Breast epithelium (tissue), 4 donors: ENCODE measurements around the gene GOLGA7B. TPM values are rescaled to one million over a fixed set of nuclear protein-coding genes. Genes with fewer than 3 reads are reported as not detected.

Experiments
- DNase-seq, 2 donors: peaks; one replicate each; pipeline ENCODE4 v3.0.0-alpha.2; 2019; ENCODE audit warnings: low spot score in 2 of 2
- H3K27ac ChIP-seq, 2 donors: fragments of 200-600 bp; sonication (generic) in 1 of 2; one replicate each; pipeline ENCODE4 v1.5.1; 2016 to 2019; ENCODE audit warnings: mild to moderate bottlenecking in 1 of 2
- H3K27me3 ChIP-seq, 2 donors: fragments of 200-600 bp; sonication (generic) in 1 of 2; one replicate each; pipeline versions ENCODE4 v1.5.1 to v1.6.0; 2017 to 2019; ENCODE audit warnings: control low read depth in 1 of 2, mild to moderate bottlenecking in 1 of 2
- H3K36me3 ChIP-seq: fragments of 200-600 bp; one replicate; pipeline ENCODE4 v1.5.1; 2019
- H3K4me1 ChIP-seq, 2 donors: fragments of 200-600 bp; sonication (generic); one replicate each; pipeline ENCODE4 v1.5.1; 2016 to 2019; ENCODE audit warnings: control low read depth in 1 of 2
- H3K4me3 ChIP-seq, 3 donors: fragments of 200-600 bp; sonication (generic); 1 replicate in 2 of 3; 2 replicates in 1 of 3; pipeline ENCODE4 v1.5.1; 2016 to 2019; ENCODE audit warnings: mild to moderate bottlenecking in 3 of 3, moderate library complexity in 2 of 3
- H3K9me3 ChIP-seq, 2 donors: fragments of 200-600 bp; sonication (generic) in 1 of 2; one replicate each; pipeline ENCODE4 v1.5.1; 2016 to 2019; ENCODE audit warnings: control low read depth in 1 of 2
- POLR2A ChIP-seq: fragments of 450-650 bp; IDR thresholded peaks from one replicate; pipeline ENCODE4 v1.6.1; 2016; ENCODE audit warnings: antibody characterized with exemption, mild to moderate bottlenecking, moderate library complexity
- POLR2AphosphoS5 ChIP-seq, 3 donors: sonication (generic); formaldehyde crosslinking; IDR thresholded peaks; one replicate each; pipeline ENCODE4 v1.6.1; 2017; ENCODE audit warnings: antibody characterized with exemption in 3 of 3
- intact Hi-C: fragments of 100-400 bp; cut with DNase I; formaldehyde crosslinking; loops from one replicate; pipeline ENCODE4 v1.15.1; 2023; ENCODE audit warnings: low total_unique reads
- total RNA-seq, 3 donors: library from RNA; depleted of rRNA; stranded (reverse); fragments of >200 nt; gene quantifications; one replicate each; pipeline ENCODE4 v1.1.0, GENCODE V29; 2016
- TF ChIP-seq, protein P1 (sequence below), 3 donors: fragments of 450-650 bp; IDR thresholded peaks; one replicate each; pipeline ENCODE4 v1.5.1; 2016 to 2017; ENCODE audit warnings: antibody characterized with exemption in 3 of 3, mild to moderate bottlenecking in 3 of 3, moderate library complexity in 3 of 3

The GOLGA7B gene
- total RNA-seq, 3 donors from 2014 or later: 0.33 to 3.2 (median 0.59) TPM

- Histone ChIP-seq H3K36me3 (no peaks in the 10 kb centered on the region), H3K9me3 (no peaks in the 10 kb centered on the region), H3K4me1 (no peaks in the 10 kb centered on the region), H3K4me3 (no peak overlapping the region), H3K27ac (no peak overlapping the region), H3K27me3 (no peaks in the 10 kb centered on the region)
- DNase-seq: no peak
- intact Hi-C loops: no loop called here
- TF ChIP-seq, protein P1, sequence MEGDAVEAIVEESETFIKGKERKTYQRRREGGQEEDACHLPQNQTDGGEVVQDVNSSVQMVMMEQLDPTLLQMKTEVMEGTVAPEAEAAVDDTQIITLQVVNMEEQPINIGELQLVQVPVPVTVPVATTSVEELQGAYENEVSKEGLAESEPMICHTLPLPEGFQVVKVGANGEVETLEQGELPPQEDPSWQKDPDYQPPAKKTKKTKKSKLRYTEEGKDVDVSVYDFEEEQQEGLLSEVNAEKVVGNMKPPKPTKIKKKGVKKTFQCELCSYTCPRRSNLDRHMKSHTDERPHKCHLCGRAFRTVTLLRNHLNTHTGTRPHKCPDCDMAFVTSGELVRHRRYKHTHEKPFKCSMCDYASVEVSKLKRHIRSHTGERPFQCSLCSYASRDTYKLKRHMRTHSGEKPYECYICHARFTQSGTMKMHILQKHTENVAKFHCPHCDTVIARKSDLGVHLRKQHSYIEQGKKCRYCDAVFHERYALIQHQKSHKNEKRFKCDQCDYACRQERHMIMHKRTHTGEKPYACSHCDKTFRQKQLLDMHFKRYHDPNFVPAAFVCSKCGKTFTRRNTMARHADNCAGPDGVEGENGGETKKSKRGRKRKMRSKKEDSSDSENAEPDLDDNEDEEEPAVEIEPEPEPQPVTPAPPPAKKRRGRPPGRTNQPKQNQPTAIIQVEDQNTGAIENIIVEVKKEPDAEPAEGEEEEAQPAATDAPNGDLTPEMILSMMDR (IDR thresholded peaks at IDR 0.05): no peak
- no peak for TF ChIP-seq POLR2A
- TF ChIP-seq POLR2AphosphoS5 (IDR thresholded peaks at IDR 0.05): no peak
Observed at GRCh38 chr10:97810446-97810845, 39.2 kb upstream of the GOLGA7B start.

GRCh38 chr10:97811958-97812357 is 37.7 kb upstream of the GOLGA7B start:
- Histone ChIP-seq H3K4me1 (no peaks in the 10 kb centered on the region), H3K27me3 (no peaks in the 10 kb centered on the region), H3K9me3 (no peaks in the 10 kb centered on the region), H3K27ac (no peak overlapping the region), H3K36me3 (no peaks in the 10 kb centered on the region), H3K4me3 (no peak overlapping the region)
- no peak for DNase-seq
- TF ChIP-seq POLR2A (no peak), POLR2AphosphoS5 (IDR thresholded peaks at IDR 0.05) (no peak)
- TF ChIP-seq, protein P1 (IDR thresholded peaks at IDR 0.05): no peak
- intact Hi-C loops: no loop called here

DNA sequence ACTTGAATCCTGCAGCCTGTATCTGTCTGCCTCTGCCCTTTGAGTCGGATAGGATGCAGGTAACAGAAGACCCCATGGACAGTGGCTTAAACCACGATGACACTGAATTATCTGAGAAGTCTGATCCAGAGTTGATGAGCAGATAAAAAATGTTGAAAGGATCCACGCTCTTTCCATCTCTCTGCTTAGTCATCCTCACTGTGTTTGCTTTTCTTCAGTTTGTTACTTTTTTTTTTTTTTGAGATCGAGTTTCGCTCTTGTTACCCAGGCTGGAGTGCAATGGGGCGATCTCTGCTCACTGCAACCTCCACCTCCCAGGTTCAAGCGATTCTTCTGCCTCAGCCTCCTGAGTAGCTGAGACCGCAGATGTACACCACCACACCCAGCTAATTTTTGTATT is 36.9 kb upstream of the GOLGA7B start:
- H3K27ac ChIP-seq: no peak overlapping the region
- no peak for DNase-seq
- H3K9me3 ChIP-seq: no peaks in the 10 kb centered on the region
- H3K27me3 ChIP-seq: no peaks in the 10 kb centered on the region
- intact Hi-C loops: no loop called here
- TF ChIP-seq, protein P1 (IDR thresholded peaks at IDR 0.05): no peak
- TF ChIP-seq POLR2AphosphoS5 (IDR thresholded peaks at IDR 0.05) (no peak), POLR2A (no peak)
- H3K4me3 ChIP-seq: no peak overlapping the region
- no peaks in the 10 kb centered on the region for H3K4me1 ChIP-seq
- no peaks in the 10 kb centered on the region for H3K36me3 ChIP-seq

DNA sequence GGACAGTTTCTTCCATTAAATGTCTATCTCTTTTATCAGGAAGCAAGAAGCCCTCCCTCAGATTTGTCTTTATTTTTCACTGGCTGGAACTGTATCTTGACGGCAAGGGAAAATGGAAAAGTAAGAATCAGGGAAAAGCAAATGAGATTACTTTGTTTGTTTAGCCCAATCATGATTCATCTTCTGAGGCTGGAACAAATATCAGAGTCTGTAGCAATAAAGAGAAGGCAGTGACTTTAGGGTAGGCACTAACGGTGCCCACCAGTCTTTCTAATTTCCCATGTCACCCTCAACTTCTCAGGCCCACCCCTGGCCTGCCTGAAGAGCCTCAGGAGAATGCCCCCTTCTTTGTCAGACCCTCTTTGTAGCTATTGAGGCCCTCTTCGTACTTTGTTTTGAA is 36.3 kb upstream of the GOLGA7B start:
- TF ChIP-seq POLR2A (no peak), POLR2AphosphoS5 (IDR thresholded peaks at IDR 0.05) (no peak)
- TF ChIP-seq, protein P1 (IDR thresholded peaks at IDR 0.05): no peak
- H3K9me3 ChIP-seq: no peaks in the 10 kb centered on the region
- no peak overlapping the region for H3K27ac ChIP-seq
- H3K4me3 ChIP-seq: no peak overlapping the region
- intact Hi-C loops: no loop called here
- H3K27me3 ChIP-seq: no peaks in the 10 kb centered on the region
- DNase-seq: no peak
- H3K4me1 ChIP-seq: no peaks in the 10 kb centered on the region
- no peaks in the 10 kb centered on the region for H3K36me3 ChIP-seq

DNA sequence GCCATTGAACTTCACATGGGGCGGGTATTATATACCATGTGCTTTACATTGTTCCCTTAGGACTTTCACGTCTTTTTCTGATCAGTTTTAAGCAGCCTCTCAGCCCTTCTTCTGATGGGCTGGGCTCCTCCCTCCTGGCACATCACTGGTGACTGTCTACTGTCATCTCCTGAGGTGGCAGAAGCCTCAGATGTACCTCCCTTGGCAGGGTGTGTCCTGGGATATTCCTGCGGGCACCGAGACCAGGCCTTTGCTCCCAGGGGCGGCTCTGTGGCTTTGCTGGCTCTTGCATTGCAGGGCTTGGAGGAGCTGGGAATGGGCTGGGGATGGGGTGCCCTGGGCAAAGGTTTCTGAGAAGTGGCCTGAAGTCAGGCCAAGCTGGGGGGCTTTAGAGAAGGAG is 34.6 kb upstream of the GOLGA7B start:
- intact Hi-C loops: no loop called here
- no peaks in the 10 kb centered on the region for H3K27me3 ChIP-seq
- no peak for DNase-seq
- TF ChIP-seq POLR2AphosphoS5 (IDR thresholded peaks at IDR 0.05): no peak
- TF ChIP-seq, protein P1 (IDR thresholded peaks at IDR 0.05): no peak
- no peak for TF ChIP-seq POLR2A
- H3K27ac ChIP-seq: no peak overlapping the region
- no peaks in the 10 kb centered on the region for H3K9me3 ChIP-seq
- no peaks in the 10 kb centered on the region for H3K4me1 ChIP-seq
- no peak overlapping the region for H3K4me3 ChIP-seq
- no peaks in the 10 kb centered on the region for H3K36me3 ChIP-seq
